Nephron (organoid): Measurements from ENCODE around the gene RAB3GAP1.

ENCODE experiments used
- H3K27ac Mint-ChIP-seq, 3 experiments: 2 replicates each; pipeline ENCODE4 v1.8.0; 2020; ENCODE audit warnings: mixed read lengths in 3 of 3, mild to moderate bottlenecking in 2 of 3, moderate library complexity in 1 of 3
- H3K27me3 Mint-ChIP-seq: 2 replicates; pipeline ENCODE4 v1.8.0; 2021; ENCODE audit warnings: low read depth, mild to moderate bottlenecking, moderate library complexity, mixed read lengths
- H3K36me3 Mint-ChIP-seq: 2 replicates; pipeline ENCODE4 v1.8.0; 2020; ENCODE audit warnings: low read depth, mixed read lengths
- H3K4me1 Mint-ChIP-seq: 2 replicates; pipeline ENCODE4 v1.8.0; 2020; ENCODE audit warnings: mixed read lengths
- H3K4me3 Mint-ChIP-seq, 3 experiments: 2 replicates each; pipeline ENCODE4 v1.8.0; 2020; ENCODE audit warnings: mild to moderate bottlenecking in 3 of 3, mixed read lengths in 3 of 3, moderate library complexity in 2 of 3
- H3K9me3 Mint-ChIP-seq: 2 replicates; pipeline ENCODE4 v1.8.0; 2020; ENCODE audit warnings: mixed read lengths
- TF ChIP-seq, protein P1 (sequence below), 3 experiments: fragments of 200-600 bp; sonication (generic); IDR thresholded peaks; one replicate each; pipeline ENCODE4 v1.5.0; 2021; ENCODE audit warnings: antibody characterized with exemption in 3 of 3; ENCODE audit not compliant: unreplicated experiment in 3 of 3

RAB3GAP1 gene

DNA sequence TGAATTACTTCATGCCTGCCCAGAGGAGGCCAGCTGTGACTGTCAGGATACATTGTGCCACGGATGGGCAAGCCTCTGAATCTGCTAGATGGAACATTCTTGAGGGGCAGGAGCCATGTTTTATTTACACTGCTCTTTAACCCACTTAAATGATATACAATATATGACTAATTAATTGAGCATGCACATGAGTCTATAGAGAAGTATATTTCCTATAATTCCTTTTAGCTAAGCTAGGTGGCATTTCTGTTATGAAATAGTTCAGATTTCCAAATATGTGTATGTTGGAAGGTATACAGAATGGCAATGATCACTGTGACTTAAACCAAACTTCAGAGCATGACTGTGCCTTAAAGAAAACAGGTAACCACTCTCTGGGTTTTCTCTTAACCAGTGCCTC lies 131.7 kb downstream of the RAB3GAP1 start:
- Mint-ChIP-seq H3K4me1 (no peaks in the 10 kb centered on the region), H3K27ac (no peak overlapping the region), H3K4me3 (no peak overlapping the region), H3K36me3 (peaks cover 7% of the 10 kb centered on the region), H3K9me3 (peaks cover 3% of the 10 kb centered on the region), H3K27me3 (no peaks in the 10 kb centered on the region)
- TF ChIP-seq, protein P1, sequence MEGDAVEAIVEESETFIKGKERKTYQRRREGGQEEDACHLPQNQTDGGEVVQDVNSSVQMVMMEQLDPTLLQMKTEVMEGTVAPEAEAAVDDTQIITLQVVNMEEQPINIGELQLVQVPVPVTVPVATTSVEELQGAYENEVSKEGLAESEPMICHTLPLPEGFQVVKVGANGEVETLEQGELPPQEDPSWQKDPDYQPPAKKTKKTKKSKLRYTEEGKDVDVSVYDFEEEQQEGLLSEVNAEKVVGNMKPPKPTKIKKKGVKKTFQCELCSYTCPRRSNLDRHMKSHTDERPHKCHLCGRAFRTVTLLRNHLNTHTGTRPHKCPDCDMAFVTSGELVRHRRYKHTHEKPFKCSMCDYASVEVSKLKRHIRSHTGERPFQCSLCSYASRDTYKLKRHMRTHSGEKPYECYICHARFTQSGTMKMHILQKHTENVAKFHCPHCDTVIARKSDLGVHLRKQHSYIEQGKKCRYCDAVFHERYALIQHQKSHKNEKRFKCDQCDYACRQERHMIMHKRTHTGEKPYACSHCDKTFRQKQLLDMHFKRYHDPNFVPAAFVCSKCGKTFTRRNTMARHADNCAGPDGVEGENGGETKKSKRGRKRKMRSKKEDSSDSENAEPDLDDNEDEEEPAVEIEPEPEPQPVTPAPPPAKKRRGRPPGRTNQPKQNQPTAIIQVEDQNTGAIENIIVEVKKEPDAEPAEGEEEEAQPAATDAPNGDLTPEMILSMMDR (IDR thresholded peaks at IDR 0.05; ENCODE audit: unreplicated experiment in 3 of 3), result no peak

DNA sequence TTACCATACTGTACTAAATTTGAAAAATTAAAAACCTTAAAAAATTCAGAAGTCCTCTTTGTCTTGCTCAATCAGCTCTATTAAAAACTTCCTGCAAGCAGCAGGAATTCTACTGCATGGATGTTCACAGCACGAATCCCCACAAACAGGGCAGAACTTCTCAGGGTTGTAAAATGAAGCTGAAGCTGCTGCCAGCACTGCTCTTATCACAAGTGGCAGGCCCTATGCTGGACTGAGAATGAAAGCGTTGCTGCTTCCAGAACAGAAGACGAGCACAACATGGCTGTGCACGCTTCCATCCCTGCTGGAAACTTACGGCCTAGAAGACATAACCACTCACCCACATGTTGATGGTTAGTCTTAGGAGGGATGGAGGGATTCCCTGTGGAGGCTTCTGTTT lies 134.0 kb downstream of the RAB3GAP1 start:
- H3K27ac Mint-ChIP-seq, result no peak overlapping the region
- H3K36me3 Mint-ChIP-seq, result peaks cover 20% of the 10 kb centered on the region
- TF ChIP-seq, protein P1 (IDR thresholded peaks at IDR 0.05; ENCODE audit: unreplicated experiment in 3 of 3), result no peak
- H3K27me3 Mint-ChIP-seq, result no peaks in the 10 kb centered on the region
- H3K9me3 Mint-ChIP-seq, result peaks cover 18% of the 10 kb centered on the region
- no peak overlapping the region for H3K4me3 Mint-ChIP-seq
- no peaks in the 10 kb centered on the region for H3K4me1 Mint-ChIP-seq

DNA sequence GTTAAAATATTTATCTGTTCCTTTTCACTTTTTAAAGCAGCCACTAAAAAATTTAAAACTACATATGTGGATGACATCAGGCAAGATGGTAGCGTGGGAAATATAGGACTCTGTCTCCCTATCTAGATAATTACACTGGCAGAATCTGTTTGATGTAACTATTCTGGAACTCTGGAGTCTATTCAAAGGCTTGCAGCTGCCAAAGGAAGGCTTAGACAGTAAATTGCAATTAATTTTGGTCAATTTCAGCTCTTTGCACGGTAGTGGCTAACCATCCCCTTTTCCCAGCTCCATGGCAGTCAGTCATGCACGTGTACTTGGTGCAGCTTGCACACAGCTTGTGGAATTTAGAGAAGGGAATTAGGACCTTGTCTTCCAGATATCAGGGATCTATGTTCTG lies 135.2 kb downstream of the RAB3GAP1 start:
- no peaks in the 10 kb centered on the region for H3K27me3 Mint-ChIP-seq
- H3K27ac Mint-ChIP-seq, result no peak overlapping the region
- TF ChIP-seq, protein P1 (IDR thresholded peaks at IDR 0.05; ENCODE audit: unreplicated experiment in 3 of 3), result no peak
- H3K4me3 Mint-ChIP-seq, result no peak overlapping the region
- peaks cover 23% of the 10 kb centered on the region for H3K9me3 Mint-ChIP-seq
- H3K36me3 Mint-ChIP-seq, result peaks cover 27% of the 10 kb centered on the region
- no peaks in the 10 kb centered on the region for H3K4me1 Mint-ChIP-seq

DNA sequence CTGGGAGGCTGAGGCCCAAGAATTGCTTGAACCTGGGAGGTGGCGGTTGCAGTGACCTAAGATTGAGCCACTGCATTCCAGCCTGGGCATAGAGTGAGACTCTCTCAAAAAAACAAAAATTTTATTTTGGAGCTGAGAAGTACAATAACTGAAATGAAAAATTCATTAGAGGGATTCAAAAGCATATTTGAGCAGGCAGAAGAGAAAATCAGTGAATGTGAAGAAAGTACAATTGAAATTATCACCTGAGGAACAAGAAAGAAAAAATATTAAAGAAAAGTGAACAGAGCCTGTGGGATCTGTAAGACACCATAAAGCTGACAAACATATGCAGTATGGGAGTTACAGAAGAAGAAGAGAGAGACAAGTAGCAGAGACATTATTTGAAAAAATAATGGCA lies 137.1 kb downstream of the RAB3GAP1 start:
- Mint-ChIP-seq H3K4me1 (no peaks in the 10 kb centered on the region), H3K27ac (no peak overlapping the region), H3K36me3 (peaks cover 32% of the 10 kb centered on the region), H3K27me3 (no peaks in the 10 kb centered on the region), H3K9me3 (peaks cover 33% of the 10 kb centered on the region), H3K4me3 (no peak overlapping the region)
- TF ChIP-seq, protein P1 (IDR thresholded peaks at IDR 0.05; ENCODE audit: unreplicated experiment in 3 of 3), result no peak

DNA sequence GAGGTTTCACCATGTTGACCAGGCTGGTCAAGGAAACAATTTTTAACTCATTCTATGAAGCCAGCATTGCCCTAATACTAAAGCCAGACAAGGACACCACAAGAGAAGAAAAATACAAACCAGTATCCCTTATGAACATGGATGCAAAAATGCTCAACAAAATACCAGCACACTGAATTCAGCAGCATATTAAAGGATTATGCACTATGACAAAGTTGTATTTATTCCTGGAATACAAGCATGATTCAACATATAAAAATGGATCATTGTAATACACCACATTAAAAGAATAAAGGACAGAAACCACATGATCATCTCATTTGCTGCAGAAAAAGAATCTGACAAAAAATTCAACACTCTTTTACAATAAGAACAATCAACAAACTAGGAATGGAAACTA lies 138.7 kb downstream of the RAB3GAP1 start:
- H3K27ac Mint-ChIP-seq, result no peak overlapping the region
- H3K36me3 Mint-ChIP-seq, result peaks cover 32% of the 10 kb centered on the region
- peaks cover 33% of the 10 kb centered on the region for H3K9me3 Mint-ChIP-seq
- no peaks in the 10 kb centered on the region for H3K4me1 Mint-ChIP-seq
- H3K27me3 Mint-ChIP-seq, result no peaks in the 10 kb centered on the region
- H3K4me3 Mint-ChIP-seq, result no peak overlapping the region
- TF ChIP-seq, protein P1 (IDR thresholded peaks at IDR 0.05; ENCODE audit: unreplicated experiment in 3 of 3), result no peak

DNA sequence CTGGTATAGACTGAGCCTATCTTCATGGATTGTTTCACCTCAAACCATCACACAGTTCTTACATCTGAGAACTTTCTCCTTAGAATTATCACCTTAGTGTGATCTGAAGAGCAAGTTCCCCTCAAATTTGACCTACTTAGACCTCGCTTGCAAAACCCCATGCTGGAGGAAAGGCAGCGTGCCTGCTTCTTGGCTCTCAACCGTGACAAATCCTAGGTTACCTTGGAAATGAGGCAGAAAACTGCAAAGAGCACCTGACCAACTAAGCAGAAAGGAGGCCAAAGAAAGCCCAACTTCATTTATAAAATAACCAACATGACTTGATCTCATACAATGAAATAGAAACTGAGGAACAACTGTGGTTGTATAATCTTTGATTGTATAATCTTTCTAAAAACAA lies 146.4 kb downstream of the RAB3GAP1 start:
- Mint-ChIP-seq H3K4me3 (no peak overlapping the region), H3K27me3 (no peaks in the 10 kb centered on the region), H3K9me3 (peaks cover 1% of the 10 kb centered on the region), H3K27ac (peak overlapping the region in 1 of 3 experiments; percentile 74), H3K36me3 (peaks cover 6% of the 10 kb centered on the region), H3K4me1 (peaks cover 5% of the 10 kb centered on the region)
- TF ChIP-seq, protein P1 (IDR thresholded peaks at IDR 0.05; ENCODE audit: unreplicated experiment in 3 of 3), result no peak
